Measurements from ENCODE around the gene TP53AIP1. TPM values are rescaled to one million over a fixed set of nuclear protein-coding genes. Genes with fewer than 3 reads are reported as not detected.

TP53AIP1 gene
- total RNA-seq, 6 experiments from 2014 or later, result 0.22 TPM; not detected in 5

- no peaks in the 10 kb centered on the region for H3K9me3 ChIP-seq
- TF ChIP-seq CTCF (IDR thresholded peaks at IDR 0.05) (no peak), POLR2A (IDR thresholded peaks at IDR 0.05) (no peak)
- no peak overlapping the region for H3K27ac ChIP-seq
- peaks cover 0 to 12% (median 5%) of the 10 kb centered on the region in 4 donors for H3K4me1 ChIP-seq
- 78% methylated on average over 11 of the region's 16 CpGs for whole genome bisulfite sequencing (ENCODE audit: insufficient coverage, low coverage, low lambda C conversion rate, missing lambda C conversion rate)
- no peaks in the 10 kb centered on the region for H3K36me3 ChIP-seq
- H3K27me3 ChIP-seq, result no peaks in the 10 kb centered on the region
- ATAC-seq (no peak), DNase-seq (no peak)
- no peak overlapping the region for H3K4me3 ChIP-seq
- intact Hi-C loops (cut with DNase I), result no loop called here
Observed at GRCh38 chr11:128953151-128953550, 10.5 kb upstream of the TP53AIP1 start.

GRCh38 chr11:128949791-128950454 lies 7.3 kb upstream of the TP53AIP1 start:
- H3K4me3 ChIP-seq, result no peak overlapping the region
- H3K36me3 ChIP-seq, result no peaks in the 10 kb centered on the region
- DNase-seq (peak in 2 of 3 donors; percentile 47 to 56), ATAC-seq (peak; percentile 78 to 92 (median 90))
- TF ChIP-seq CTCF (IDR thresholded peaks at IDR 0.05) (no peak), POLR2A (IDR thresholded peaks at IDR 0.05) (no peak)
- WGBS (ENCODE audit: insufficient coverage, low coverage, low lambda C conversion rate, missing lambda C conversion rate), result 36% methylated on average over 13 of the region's 13 CpGs
- no peak overlapping the region for H3K27ac ChIP-seq
- intact Hi-C loops (cut with DNase I), result no loop called here
- H3K4me1 ChIP-seq, result peaks cover 0 to 12% (median 4%) of the 10 kb centered on the region in 4 donors
- H3K9me3 ChIP-seq, result no peaks in the 10 kb centered on the region
- no peaks in the 10 kb centered on the region for H3K27me3 ChIP-seq

DNA sequence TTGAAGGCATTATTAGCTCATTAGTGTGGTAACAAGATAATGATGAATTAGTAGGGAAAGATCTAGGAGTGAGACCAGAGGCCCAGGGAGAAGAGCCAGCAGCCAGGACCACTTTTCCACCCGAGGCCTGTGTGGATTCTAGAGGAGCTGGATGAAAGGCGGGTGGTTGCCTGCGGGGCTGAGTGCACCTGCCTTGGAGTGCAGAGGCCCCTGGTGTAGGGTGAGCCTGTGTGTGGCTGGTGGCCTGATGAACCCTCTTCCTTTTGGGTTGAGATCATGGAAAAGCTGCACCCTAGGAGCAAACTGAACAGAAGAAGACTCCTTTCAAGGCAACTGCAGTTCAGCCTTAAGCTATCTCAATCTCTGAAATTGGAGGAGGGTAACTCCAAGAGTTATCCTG lies 5.9 kb upstream of the TP53AIP1 start:
- peaks cover 0 to 12% (median 4%) of the 10 kb centered on the region in 4 donors for H3K4me1 ChIP-seq
- H3K27ac ChIP-seq, result no peak overlapping the region
- no peaks in the 10 kb centered on the region for H3K36me3 ChIP-seq
- intact Hi-C loops (cut with DNase I), result no loop called here
- WGBS (ENCODE audit: insufficient coverage, low coverage, low lambda C conversion rate, missing lambda C conversion rate), result 36% methylated on average over 3 of the region's 3 CpGs
- no peak overlapping the region for H3K4me3 ChIP-seq
- no peak for TF ChIP-seq POLR2A (IDR thresholded peaks at IDR 0.05)
- no peak for TF ChIP-seq CTCF (IDR thresholded peaks at IDR 0.05)
- no peak for ATAC-seq
- no peak for DNase-seq
- no peaks in the 10 kb centered on the region for H3K9me3 ChIP-seq
- H3K27me3 ChIP-seq, result no peaks in the 10 kb centered on the region

- intact Hi-C loops (cut with DNase I), result no loop called here
- no peaks in the 10 kb centered on the region for H3K9me3 ChIP-seq
- ATAC-seq (no peak), DNase-seq (no peak)
- no peak overlapping the region for H3K4me3 ChIP-seq
- 56% methylated on average over 2 of the region's 2 CpGs for WGBS (ENCODE audit: insufficient coverage, low coverage, low lambda C conversion rate, missing lambda C conversion rate)
- TF ChIP-seq POLR2A (IDR thresholded peaks at IDR 0.05) (no peak), CTCF (IDR thresholded peaks at IDR 0.05) (no peak)
- no peaks in the 10 kb centered on the region for H3K27me3 ChIP-seq
- peaks cover 0 to 12% (median 4%) of the 10 kb centered on the region in 4 donors for H3K4me1 ChIP-seq
- no peaks in the 10 kb centered on the region for H3K36me3 ChIP-seq
- no peak overlapping the region for H3K27ac ChIP-seq
Observed at GRCh38 chr11:128947773-128948172, 5.1 kb upstream of the TP53AIP1 start.
